HG02588 (cell line): ENCODE data around the gene PPP1R15B.
"Not testable (repeated sequence)": the region's sequence is repeated elsewhere in the genome, so short reads cannot be mapped to it uniquely, and the experiment has no call there.

Source experiments
- ATAC-seq: cut with Tn5 transposase; IDR thresholded peaks from one replicate; pipeline ENCODE4 v1.9.1; 2021; ENCODE audit warnings: mild to moderate bottlenecking, moderate library complexity; ENCODE audit not compliant: unreplicated experiment

PPP1R15B gene

GRCh38 chr1:204443871-204444581, 32.4 kb upstream of the PPP1R15B start:
- no peak for ATAC-seq

- ATAC-seq: no peak
These were observed 31.6 kb upstream of the PPP1R15B start for GRCh38 chr1:204443260-204443619.

DNA sequence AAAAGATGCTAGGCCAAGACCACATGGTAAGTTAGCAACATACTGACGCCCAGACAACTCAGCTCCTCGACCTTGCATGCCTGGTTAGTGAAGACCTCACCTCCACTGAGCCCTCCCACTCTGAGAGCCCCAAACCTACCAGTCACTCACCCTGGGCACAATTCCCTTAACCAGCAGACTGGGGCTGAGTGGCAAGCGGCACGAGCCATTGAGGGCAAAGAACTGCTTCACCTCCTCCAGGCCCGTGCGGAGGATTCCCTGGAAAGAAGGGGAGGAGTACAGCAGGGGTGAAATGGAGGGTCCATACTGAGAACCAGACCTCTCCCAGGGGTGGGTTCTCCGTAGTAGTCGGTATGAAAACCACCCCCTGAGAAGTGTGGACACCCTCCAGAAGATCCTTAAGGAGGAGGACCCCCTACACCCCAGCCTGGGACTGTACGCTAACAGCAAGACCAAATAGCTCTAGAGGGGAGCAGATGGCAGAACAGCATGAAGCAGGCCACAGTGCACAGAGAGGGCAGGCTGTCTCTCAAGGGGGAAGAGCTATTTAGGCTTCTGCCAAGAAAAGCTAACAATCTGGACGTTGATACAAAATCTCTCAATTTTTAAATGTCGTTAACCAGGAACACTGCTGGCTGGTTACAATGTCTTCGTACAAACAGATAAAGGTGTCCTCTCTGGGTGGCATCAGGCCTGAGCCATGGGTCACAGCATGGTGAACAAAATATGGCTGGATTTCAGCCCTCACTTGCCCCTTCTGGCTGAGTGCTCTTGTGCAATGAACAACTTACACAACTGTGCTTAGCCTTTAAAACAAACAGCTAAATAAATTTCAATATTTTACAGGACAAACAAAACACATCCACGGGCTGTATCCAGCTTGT, 31.0 kb upstream of the PPP1R15B start:
- no peak for ATAC-seq

DNA sequence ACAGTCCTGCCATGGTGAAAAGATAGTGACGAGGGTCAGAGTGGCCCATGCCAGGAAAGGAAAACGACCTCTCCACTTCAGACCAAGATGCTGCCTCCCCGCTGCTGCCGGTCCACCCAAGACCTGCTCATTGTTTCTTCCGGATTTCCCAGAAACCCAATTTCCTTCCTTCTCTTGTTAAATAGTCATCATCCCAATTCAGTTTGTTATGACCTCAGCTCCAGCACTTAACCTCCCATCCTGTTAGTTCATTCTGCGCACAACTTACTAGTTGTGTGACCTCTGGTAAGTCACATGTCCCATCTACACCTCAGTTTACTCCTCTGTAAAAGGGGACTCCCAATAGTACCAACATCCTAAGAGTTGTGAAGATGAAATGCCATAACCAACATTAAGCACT, 29.9 kb upstream of the PPP1R15B start:
- no peak for ATAC-seq

- ATAC-seq: no peak
These were observed 28.2 kb upstream of the PPP1R15B start for GRCh38 chr1:204439621-204440375.

DNA sequence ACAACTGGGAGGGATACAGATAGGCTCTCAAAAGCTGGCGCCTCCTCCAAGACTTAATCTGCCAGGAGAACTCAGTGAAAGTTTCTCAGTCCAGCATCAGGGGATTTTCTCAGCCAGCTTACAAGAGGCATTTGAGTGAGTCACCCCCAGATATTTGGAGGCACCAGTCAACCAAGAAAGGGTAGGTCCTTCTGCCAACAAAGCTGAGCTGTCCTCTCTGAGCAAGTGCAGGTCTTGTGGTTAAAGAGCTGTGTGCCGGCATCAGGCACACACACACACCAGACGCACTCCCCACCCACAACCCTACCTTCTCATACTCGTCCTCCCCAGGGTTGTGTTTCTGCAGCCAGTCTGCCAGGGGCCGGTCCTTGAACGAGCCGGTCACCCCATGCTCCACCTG, 27.0 kb upstream of the PPP1R15B start:
- no peak for ATAC-seq

DNA sequence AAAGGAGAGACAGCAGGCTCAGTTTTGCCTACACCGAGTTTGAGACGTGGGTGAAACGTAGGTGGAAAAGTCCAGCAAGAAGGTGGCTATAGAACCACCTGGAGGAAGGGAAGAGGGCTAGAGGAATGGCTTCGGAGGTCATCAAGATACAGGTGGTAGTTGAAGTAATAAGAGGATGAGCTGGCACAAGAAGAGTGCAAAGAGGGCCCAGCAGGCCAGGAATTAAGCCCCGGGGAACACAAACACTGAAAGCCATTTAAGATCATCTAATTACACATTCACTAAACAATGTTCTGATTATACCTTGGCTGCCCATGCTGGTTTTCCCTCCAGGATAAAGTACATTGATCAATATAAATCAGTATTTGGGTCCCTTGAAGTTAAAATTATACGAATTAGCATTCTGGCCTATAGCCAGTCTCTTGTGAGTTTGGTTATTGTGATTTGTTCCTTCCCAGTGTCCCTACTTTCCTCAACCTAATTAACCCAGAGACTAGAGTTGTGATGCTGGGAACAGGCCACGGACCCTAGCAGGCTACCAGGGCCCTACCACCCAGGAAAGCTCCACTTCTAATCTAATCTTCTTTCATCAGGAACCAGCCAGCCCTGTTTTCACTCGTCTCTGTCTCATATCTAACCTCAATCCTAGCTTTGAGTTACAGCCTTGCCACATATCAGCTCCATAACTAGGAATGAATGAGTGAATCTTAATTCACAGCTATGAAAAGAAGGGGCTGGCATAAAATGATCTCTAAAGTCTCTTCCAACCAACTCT, 26.4 kb upstream of the PPP1R15B start:
- no peak for ATAC-seq

GRCh38 chr1:204435872-204436271, 24.3 kb upstream of the PPP1R15B start:
- no peak for ATAC-seq

DNA sequence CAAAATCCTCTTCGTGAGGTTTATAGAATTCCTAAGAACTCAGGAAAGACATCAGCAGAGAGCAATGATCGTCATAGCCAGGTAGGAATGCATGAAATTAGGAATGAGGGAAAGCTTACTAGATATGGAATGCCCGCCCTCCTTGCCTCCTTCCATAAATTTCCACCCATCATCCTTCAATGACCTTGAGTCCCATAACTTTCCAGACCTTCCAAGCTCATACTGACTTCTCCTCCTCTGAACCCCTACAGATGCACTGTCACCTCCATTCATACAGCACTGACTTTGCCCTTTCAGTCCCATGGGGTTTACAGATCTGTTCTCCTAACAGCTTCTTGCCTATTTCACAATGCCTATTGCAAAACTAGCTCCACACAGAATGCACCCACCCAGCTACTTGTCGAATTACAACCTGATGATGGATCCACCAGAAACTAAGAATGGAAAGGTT, 23.8 kb upstream of the PPP1R15B start:
- no peak for ATAC-seq

DNA sequence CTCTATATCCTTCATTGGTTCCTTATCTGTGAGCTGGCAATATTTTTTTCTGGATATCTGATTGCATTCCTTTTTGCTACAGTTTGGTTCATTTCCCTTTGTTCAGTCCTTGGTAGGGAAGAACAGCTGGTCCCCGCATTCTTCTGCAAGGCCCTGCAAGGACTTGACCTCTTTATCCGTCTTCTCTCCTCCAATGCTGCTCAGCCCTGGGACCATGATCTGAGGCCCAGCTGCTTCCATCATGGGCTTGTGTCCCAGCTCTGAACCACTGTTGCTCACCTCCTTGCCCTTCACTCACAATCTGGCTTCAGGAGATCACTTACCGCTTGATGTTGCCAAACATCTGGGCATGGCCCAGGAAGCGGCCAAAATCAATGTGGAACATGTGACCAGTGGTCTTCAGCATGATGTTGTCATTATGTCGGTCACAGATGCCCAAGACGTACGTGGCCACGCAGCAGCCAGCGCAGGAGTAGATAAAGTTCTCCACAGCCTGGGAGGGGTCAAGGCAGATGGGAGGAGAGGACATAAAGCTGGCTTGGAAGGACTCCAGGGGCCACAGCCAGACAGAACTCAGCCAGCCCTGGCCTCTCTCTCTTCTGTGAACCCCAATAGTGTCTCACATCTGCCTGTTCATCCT, 22.6 kb upstream of the PPP1R15B start:
- ATAC-seq: no peak

- no peak for ATAC-seq
These were observed 21.1 kb upstream of the PPP1R15B start for GRCh38 chr1:204432708-204433107.

DNA sequence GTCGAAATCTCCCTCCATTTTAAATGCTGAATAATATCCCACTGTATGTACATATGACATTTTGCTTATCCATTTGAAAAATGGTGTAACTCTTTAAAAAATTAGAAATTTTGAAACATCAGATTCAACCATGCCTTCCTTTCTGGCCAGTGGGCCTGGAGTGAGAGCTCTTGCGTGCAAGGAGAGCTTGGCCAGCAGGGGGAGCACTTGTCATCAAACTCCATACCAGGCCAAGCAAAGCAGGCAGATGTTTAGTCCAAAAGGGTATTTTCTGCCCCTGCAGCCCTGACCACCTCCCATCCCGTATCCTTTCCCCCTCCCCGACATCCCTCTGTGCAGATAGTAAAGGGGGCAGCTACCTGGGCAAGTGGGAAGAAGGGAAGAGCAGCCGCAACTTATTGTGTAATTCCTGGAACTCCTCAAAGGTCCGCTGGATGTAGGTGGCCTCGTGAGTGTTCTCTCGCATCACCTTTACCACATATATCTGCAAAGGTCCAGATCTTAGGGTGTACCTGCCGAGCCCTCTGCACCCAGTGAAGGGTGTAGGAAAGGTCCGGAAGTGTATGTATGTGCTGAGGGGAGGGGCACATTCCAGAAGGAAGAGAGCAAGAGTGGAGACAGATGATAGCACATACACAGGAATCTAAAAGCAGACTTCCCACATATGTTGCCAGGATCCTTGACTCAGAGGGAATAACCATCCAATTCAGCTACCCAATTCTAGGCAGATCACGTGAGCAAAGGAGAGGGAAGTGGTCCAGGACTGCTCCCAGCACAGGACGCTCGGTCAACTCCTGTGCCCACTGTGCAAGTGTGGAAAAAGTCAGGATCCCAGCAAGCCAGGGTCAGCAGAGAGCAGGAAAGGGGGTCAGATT, 19.9 kb upstream of the PPP1R15B start:
- no peak for ATAC-seq

GRCh38 chr1:204429746-204430145, 18.1 kb upstream of the PPP1R15B start:
- ATAC-seq: no peak

DNA sequence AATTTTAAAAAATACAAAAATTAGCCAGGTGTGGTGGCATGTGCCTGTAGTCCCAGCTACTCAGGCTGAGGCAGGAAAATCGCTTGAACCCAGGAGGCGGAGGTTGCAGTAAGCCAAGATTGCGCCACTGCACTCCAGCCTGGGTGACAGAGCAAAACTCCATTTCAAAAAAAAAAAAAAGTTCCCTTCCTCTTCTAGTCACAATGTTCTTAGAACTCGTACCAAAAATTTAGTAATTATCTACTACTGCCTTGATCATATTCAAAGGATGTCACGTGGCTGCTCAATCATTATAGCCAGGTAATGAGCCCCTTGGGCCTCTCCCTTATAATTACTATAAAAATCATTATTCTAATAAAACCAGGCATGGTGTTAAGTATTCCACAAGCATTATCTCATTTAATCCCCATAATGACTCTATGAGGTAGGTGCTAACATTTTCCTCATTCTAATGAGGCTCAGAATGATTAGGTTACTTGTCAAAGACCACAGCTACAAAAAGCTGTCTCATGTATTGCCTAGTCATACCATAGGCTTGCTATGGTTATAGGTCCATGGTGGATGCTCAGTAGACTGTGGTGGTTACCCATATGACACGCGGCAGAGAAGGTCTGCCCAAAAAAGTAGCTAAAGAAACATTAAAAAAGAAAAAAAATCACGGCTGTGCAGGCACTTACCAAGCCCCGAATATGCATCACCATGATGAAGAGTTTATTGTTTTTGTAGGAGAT, 15.5 kb upstream of the PPP1R15B start:
- ATAC-seq: no peak

DNA sequence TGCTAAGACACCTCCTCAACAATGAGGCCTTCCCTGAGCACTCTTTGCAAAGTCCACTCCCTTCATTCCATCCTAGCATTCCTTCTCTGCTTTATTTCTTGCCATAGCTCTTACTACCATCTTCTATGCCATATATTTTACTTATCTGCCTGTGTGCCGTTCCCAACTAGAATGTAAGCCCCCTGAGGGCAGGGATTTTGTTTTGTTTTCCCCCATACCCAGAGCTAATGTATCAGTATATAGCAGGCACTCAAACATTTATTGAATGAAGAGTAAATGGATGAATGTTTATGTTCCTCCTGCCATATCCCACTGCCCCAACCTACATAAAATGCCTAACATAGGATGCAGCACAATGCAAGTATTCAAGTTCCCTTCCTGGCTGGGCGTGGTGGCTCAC, 14.9 kb upstream of the PPP1R15B start:
- ATAC-seq: no peak

- no peak for ATAC-seq
These were observed 14.4 kb upstream of the PPP1R15B start for GRCh38 chr1:204426035-204426436.

DNA sequence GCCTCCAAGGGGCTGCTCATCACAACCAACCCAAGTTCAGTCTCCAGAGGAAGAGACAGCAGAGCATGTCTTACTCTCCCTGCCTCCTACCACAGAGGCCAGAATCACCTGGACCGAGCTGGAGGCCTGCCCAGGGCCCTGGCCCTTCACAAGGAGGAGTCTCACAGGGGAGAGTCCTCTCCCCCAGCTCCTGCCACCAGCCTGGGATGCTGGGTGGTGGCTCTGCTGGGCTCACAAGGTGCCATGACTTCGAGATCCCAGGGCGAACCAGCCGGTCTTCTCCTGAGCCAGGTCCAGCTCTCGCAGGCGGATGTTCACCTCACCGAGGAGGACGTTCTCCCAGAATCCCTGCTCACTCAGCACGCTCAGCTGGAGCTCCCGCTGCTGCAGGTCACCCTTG, 13.0 kb upstream of the PPP1R15B start:
- ATAC-seq: no peak

GRCh38 chr1:204422061-204422705, 10.6 kb upstream of the PPP1R15B start:
- ATAC-seq: not testable (repeated sequence)
